Measurements from ENCODE around the gene OSBPL3.
A peak's percentile ranks its signal among the peaks of the same experiment; 100 is the strongest.

The OSBPL3 gene

GRCh38 chr7:24819916-24820689 lies 159.9 kb downstream of the OSBPL3 start:
- peak; percentile 77 for DNase-seq
- H3K27me3 Mint-ChIP-seq (ENCODE audit: low read depth, poor library complexity): no peaks in the 10 kb centered on the region
- H3K27ac Mint-ChIP-seq: no peak overlapping the region
- H3K36me3 Mint-ChIP-seq (ENCODE audit: low read depth): no peaks in the 10 kb centered on the region
- TF ChIP-seq CTCF (IDR thresholded peaks at IDR 0.05): peak; percentile 86
- no peaks in the 10 kb centered on the region for H3K9me3 Mint-ChIP-seq
- H3K4me1 Mint-ChIP-seq: peaks cover 15% of the 10 kb centered on the region
- H3K4me3 Mint-ChIP-seq: no peak overlapping the region

- H3K4me3 Mint-ChIP-seq: no peak overlapping the region
- no peaks in the 10 kb centered on the region for H3K27me3 Mint-ChIP-seq (ENCODE audit: low read depth, poor library complexity)
- H3K36me3 Mint-ChIP-seq (ENCODE audit: low read depth): no peaks in the 10 kb centered on the region
- H3K9me3 Mint-ChIP-seq: no peaks in the 10 kb centered on the region
- no peak for TF ChIP-seq CTCF (IDR thresholded peaks at IDR 0.05)
- peaks cover 15% of the 10 kb centered on the region for H3K4me1 Mint-ChIP-seq
- DNase-seq: no peak
- H3K27ac Mint-ChIP-seq: no peak overlapping the region
These were observed 162.6 kb downstream of the OSBPL3 start for GRCh38 chr7:24817339-24817738.

DNA sequence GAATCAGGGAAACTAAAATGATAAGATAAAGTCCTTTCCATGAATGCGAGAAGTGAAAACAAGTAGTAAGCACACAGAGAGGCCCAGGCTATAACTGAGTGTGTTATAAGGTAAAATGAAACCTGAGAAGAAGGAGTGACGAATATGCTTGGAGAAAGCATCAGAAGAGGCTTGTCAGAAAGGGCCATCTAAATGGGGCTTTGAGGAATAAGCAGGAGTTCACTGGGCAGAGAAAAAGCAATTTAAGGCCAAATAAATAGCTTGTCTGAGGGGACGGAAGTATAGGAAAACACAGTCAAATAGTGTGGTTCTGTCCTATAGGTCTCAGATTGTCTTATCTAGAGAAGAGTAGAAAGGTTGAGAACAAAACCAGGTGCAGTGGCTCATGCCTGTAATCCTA lies 163.1 kb downstream of the OSBPL3 start:
- TF ChIP-seq CTCF (IDR thresholded peaks at IDR 0.05): no peak
- no peaks in the 10 kb centered on the region for H3K36me3 Mint-ChIP-seq (ENCODE audit: low read depth)
- no peak overlapping the region for H3K4me3 Mint-ChIP-seq
- H3K9me3 Mint-ChIP-seq: no peaks in the 10 kb centered on the region
- no peak for DNase-seq
- no peak overlapping the region for H3K27ac Mint-ChIP-seq
- peaks cover 15% of the 10 kb centered on the region for H3K4me1 Mint-ChIP-seq
- H3K27me3 Mint-ChIP-seq (ENCODE audit: low read depth, poor library complexity): no peaks in the 10 kb centered on the region

DNA sequence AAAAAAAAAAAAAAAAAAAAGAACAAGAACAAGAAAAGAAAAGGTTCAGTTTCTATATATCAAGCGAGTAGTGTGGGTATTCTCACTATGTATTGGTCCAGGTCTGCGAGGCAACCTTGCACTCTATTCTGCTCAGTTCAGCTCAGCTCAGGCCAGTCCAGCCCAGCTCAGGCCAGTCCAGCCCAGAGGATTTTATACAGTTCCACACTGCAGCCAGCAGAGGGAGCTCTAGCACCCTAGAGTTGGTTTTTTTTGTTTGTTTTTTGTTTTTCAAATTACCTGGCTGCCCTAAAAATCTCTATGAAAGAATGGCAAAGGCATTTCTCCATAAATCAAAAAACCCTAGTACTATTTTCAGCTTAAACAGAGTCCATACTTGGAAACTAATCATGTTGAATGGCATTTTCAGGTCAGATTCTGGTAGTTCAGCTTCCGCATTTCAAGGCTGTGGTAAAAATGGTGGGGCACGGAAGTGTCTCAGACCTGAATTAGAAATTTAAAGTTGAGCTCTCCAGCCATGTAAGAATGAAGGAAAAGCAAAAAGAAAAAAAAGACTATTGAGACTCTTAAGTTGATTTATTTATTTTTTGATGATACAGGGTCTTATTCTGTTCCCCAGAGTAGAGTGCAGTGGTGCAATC lies 167.6 kb downstream of the OSBPL3 start:
- Mint-ChIP-seq H3K27ac (no peak overlapping the region), H3K4me3 (no peak overlapping the region), H3K36me3 (ENCODE audit: low read depth) (no peaks in the 10 kb centered on the region), H3K27me3 (ENCODE audit: low read depth, poor library complexity) (no peaks in the 10 kb centered on the region), H3K9me3 (no peaks in the 10 kb centered on the region), H3K4me1 (no peaks in the 10 kb centered on the region)
- peak; percentile 67 for DNase-seq
- TF ChIP-seq CTCF (IDR thresholded peaks at IDR 0.05): peak; percentile 92

GRCh38 chr7:24808518-24808917 lies 171.5 kb downstream of the OSBPL3 start:
- no peak for DNase-seq
- Mint-ChIP-seq H3K27ac (no peak overlapping the region), H3K27me3 (ENCODE audit: low read depth, poor library complexity) (no peaks in the 10 kb centered on the region), H3K9me3 (no peaks in the 10 kb centered on the region), H3K4me1 (no peaks in the 10 kb centered on the region), H3K36me3 (ENCODE audit: low read depth) (no peaks in the 10 kb centered on the region), H3K4me3 (no peak overlapping the region)
- no peak for TF ChIP-seq CTCF (IDR thresholded peaks at IDR 0.05)

GRCh38 chr7:24802300-24802699 lies 177.7 kb downstream of the OSBPL3 start:
- Mint-ChIP-seq H3K36me3 (ENCODE audit: low read depth) (peaks cover 3% of the 10 kb centered on the region), H3K4me1 (no peaks in the 10 kb centered on the region), H3K4me3 (no peak overlapping the region), H3K27ac (no peak overlapping the region), H3K27me3 (ENCODE audit: low read depth, poor library complexity) (no peaks in the 10 kb centered on the region), H3K9me3 (no peaks in the 10 kb centered on the region)
- DNase-seq: no peak
- TF ChIP-seq CTCF (IDR thresholded peaks at IDR 0.05): no peak
